NCI-H2029 (cell line): ENCODE measurements around the gene SNX19.
"Not testable (repeated sequence)": the region's sequence is repeated elsewhere in the genome, so short reads cannot be mapped to it uniquely, and the experiment has no call there.

Experiments used
- DNase-seq: peaks from one replicate; lab custom pipeline; 2025; lab: John Stamatoyannopoulos, UW

SNX19 gene

DNA sequence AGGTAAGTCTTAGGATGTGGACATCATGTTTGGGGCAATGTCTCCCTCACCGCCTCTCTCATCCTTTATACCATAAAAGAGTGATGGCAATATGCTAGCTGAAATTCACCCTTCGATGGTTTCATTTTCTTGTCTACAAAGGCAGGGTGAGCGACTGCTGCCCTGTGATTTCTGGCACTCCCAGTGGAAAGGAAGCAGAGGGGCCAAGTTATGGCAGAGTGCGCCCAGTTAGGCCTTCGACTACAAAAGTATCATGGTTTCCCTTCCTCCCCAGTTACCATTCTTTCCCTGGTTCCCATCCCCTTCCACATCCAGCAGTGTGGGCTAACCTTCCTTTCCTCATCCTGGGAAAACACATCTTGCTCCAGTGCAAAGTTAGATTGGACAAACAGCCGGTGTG, 43.8 kb downstream of the SNX19 start:
- no peak for DNase-seq

- no peak for DNase-seq
Observed at GRCh38 chr11:130872102-130872501, 44.2 kb downstream of the SNX19 start.

DNA sequence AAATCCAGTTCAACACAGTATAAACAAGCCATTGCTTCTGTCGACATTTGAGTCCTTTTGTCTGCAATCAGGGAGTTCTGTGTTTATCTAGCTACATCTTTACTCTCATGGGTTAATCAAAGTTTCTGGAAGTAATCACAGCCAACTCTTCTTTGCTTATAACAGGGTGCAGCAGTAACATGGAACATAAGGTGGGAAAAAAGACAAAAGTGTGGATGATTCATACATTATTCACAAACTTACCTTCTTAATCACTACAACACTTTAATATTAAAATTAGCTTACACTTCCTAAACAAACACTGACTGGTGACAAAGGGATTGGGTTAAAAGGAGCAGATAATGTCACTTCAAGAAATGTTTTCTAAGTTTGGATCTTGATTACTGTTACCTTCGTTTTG, 44.7 kb downstream of the SNX19 start:
- no peak for DNase-seq

DNA sequence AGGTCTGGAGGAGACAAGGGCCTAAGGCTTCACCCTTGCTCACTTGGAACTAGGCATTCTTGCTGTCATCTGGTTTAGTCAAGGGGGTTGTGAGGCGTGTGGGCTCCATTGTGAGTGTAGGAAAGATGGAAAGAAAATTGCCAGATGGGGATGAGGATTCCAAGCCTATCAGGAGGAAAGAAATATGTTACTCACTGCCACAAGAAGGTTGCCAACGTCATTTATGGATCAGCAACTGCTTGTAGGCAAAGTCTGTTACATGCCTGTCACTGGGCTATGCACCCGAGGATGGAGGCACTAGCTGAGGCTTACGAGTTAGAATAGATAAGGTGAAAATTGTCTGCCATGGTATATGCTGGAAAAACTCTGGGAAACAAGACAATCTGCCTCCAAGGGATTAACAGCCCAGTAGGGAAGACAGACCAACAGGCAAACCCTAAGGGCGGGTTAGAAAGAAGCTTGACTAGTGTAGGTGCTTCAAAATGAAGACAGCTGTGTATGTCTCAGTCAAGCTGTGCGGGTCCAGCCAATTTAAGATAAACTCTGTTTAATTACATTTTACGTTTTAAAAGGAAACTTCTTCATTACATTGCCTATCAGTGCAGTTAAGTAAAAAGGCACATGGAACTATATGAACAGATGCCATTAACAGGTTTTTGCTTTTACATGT, 47.4 kb downstream of the SNX19 start:
- DNase-seq: no peak

- DNase-seq: no peak
Observed at GRCh38 chr11:130868086-130868710, 48.1 kb downstream of the SNX19 start.

DNA sequence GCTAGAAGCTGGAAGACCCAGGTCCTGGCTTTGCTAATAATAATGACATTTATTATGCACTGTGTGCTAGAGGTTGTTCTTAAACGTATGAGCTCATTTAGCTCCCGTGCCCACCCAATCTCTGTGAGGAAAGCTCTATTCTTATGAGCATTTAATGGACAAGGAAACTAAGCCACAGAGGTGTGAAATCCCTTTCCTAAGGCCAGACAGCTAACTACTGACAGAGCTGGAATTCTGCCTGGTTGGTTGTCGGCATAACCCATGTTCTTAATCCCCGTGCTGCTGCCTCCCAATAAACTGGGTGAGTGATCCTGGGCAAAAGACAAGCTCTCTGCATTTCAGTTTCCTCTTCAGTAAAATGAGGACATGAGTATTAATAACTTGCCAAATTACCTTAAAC, 49.4 kb downstream of the SNX19 start:
- no peak for DNase-seq

DNA sequence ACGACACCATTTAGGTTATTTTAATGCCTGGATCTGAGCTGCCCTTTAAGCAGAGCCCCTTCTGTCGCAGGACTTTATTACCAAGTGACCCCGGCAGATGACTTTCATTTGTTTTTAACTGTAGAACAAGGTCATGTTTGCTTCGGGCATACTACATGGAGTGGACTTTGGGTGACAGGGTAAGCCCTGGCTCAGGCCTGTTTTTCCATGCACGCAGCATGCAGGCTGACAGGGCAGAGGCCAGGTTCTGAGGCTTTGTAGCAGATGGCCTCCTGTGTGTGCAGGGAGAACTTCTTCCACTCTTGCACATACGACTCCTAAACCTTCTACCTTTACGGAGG, 50.5 kb downstream of the SNX19 start:
- no peak for DNase-seq

- DNase-seq: no peak
Observed at GRCh38 chr11:130865091-130865773, 51.0 kb downstream of the SNX19 start.

GRCh38 chr11:130861902-130862860, 54.1 kb downstream of the SNX19 start:
- peak; percentile 82 for DNase-seq

GRCh38 chr11:130861283-130861682, 55.0 kb downstream of the SNX19 start:
- no peak for DNase-seq

- DNase-seq: no peak
Observed at GRCh38 chr11:130859886-130860285, 56.4 kb downstream of the SNX19 start.

DNA sequence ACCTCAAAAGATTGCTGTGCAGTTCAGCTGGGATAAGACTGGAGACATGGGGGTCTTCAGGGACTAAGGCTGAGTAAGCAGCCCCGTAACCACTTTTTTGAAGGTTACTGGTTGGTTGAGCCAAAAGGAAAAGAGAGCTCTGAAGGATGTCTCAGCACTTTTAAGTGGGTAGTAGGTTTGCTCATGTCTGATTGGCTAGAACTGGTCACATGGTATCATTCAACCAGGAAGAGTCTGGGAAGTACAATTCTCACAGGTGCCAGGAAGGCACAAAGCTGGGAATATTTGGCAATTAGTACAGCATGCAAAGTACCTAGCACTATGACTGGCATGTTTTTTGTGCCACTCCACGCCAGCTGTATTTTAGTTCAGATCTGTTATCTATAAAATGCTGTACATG, 58.1 kb downstream of the SNX19 start:
- DNase-seq: peak; percentile 63

DNA sequence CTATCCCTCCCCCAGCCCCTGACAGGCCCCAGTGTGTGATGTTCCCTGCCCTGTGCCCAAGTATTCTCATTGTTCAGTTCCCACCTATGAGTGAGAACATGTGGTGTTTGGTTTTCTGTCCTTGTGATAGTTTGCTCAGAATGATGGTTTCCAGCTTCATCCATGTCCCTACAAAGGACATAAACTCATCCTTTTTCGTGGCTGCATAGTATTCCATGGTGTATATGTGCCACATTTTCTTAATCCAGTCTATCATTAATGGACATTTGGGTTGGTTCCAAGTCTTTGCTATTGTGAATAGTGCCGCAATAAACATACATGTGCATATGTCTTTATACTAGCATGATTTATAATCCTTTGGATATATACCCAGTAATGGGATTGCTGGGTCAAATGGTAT, 60.6 kb downstream of the SNX19 start:
- not testable (repeated sequence) for DNase-seq

GRCh38 chr11:130854483-130854882, 61.8 kb downstream of the SNX19 start:
- DNase-seq: no peak

DNA sequence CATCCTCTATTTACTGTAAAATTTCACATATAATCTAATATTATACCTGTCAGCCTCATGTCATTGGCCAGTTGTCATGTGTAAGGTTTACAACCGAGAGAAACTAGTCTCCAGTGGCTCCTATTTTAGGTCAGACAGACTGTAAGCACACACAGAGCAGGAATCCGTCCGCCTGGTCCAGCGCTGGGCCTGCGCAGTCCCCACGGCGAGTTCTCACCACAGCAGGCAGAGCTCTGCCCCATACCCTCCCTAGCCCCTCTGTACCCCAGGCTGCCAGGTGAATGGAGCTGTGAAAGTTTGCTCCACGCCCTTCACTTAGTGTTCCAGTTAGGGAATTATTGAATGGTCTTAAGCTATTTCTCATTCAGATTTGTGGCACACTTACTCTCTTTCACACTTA, 63.7 kb downstream of the SNX19 start:
- DNase-seq: no peak

DNA sequence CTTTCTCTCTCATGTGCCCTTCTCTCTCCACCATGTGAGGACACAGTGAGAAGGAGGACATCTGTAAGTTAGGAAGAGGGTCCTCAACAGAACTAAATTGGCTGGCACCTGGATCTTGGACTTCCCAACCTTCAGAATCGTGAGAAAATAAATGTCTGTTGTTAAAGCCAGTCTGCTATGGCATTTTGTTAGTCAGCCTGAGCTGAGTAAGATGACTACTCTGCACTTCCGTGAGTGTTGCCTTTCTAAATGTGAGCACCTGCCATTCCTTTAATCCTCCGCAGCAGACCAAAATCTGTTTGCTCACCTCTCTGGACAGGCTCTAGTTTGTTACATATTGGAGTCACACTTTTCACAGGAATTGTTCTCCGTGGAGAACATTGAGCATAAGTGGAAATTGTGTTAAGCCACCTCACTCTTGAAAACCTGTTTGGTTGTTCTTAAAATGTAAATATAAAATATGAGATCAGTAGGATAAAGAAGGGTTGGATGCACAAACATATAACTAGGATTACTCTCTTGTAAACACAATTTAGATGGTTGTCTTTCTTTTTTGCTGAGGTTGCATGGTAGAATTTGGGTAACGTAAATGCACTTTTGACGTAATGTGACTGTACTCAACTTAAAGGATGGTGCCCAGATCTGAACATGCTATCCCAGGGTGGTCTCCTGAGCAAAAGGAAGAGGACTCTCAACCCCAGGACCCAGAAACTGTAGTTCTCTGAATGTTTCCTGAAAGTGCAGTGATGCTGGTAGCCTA, 65.9 kb downstream of the SNX19 start:
- no peak for DNase-seq

- DNase-seq: no peak
Observed at GRCh38 chr11:130849215-130849568, 67.1 kb downstream of the SNX19 start.

DNA sequence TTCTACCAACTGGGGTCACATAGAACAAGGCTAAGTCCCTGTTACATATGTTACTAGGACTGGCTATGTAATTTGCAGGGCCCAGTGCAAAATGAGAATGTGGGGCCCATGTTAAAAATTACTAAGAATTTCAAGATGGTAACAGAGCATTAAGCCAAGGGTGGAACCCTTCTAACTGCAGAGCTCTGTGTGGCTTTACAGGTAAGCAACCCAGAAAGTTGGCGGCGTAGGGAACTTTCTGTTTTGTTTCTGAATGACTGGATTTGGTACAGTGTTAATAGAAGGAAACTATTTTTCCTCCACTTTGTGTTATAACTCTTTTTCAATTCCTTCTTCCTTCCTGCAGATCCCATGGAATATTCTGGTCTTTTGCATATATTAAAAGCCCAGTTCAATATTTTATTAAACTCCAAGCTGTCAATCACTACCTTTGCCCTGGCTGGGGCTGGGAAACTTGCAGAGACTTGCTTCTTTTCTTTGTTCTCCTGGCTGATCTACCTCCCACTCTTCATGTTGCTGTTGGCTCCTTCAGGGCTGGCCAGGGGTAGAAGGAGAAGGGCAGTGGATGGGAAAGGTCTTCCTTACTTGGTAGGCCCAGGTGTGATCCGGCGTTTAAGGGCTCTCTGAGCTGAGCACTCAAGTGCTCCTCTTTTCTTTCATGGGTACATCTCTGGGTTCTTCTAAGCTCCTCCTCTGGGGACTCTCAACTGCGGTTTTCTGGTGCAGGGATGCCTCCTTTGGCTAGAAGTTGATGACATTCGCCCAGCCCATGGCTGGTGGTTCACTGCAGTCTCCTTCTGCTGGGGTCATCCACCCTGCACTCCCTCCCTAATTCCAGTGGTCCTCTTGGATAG, 67.7 kb downstream of the SNX19 start:
- DNase-seq: no peak

GRCh38 chr11:130847517-130847916, 68.8 kb downstream of the SNX19 start:
- DNase-seq: no peak

GRCh38 chr11:130846606-130847005, 69.7 kb downstream of the SNX19 start:
- no peak for DNase-seq

DNA sequence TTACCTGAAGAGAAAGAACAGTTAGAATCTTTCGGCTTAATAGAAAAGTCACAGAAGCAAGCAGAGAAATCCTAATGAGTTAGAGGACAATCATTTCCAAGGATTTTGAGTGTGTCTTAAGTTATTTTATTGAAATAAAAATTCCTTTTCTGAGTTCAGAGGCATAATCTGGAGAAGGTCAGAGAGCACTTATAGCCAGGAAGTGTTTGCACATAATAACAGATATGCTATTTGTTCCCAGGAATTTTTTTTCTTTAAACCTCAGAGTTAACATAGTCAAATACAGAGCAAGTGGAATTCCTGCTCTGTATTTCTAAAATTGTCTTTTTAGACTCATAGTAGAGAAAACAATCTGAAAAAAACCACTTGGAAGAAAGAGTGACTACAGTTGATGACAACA, 74.3 kb downstream of the SNX19 start:
- no peak for DNase-seq
